Right renal cortex interstitium (tissue), 3 donors: ENCODE data around the gene EDN1. TPM values are rescaled to one million over a fixed set of nuclear protein-coding genes. Genes with fewer than 3 reads are reported as not detected.
"Not testable (repeated sequence)": the region's sequence is repeated elsewhere in the genome, so short reads cannot be mapped to it uniquely, and the experiment has no call there.

Source experiments
- DNase-seq, 3 donors: peaks; one replicate each; pipeline ENCODE4 v3.0.0-alpha.2; 2013; ENCODE audit warnings: low read depth in 3 of 3, low spot score in 2 of 3
- polyA plus RNA-seq, 3 donors: library from polyadenylated mRNA; unstranded; fragments of 120-200 nt; gene quantifications; one replicate each; pipeline ENCODE4 v1.2.1, GENCODE V29; 2013; ENCODE audit not compliant: insufficient read length in 3 of 3

EDN1 gene
- polyA plus RNA-seq, 3 donors, result 4.0 to 5.0 (median 4.8) TPM

DNA sequence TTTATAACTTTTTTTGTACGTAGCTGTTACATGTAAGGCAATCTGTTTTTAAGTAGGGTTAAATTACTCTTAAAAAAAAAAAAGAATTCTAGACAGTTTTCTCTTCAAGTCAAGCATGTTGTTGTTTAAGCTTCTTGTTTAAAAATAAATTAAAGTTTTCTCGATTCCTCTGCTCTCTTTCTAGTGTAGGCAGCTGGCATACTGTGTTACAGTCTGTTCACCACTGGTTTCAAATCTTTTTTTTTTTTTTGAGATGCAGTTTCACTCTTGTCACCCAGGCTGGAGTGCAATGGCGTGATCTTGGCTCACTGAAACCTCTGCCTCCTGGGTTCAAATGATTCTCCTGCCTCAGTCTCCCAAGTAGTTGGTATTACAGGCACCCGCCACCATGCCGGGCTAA, 29.9 kb downstream of the EDN1 start:
- DNase-seq, result not testable (repeated sequence)

- no peak for DNase-seq
Measured at GRCh38 chr6:12324099-12324498, 33.9 kb downstream of the EDN1 start.

GRCh38 chr6:12324748-12325147, 34.6 kb downstream of the EDN1 start:
- no peak for DNase-seq

DNA sequence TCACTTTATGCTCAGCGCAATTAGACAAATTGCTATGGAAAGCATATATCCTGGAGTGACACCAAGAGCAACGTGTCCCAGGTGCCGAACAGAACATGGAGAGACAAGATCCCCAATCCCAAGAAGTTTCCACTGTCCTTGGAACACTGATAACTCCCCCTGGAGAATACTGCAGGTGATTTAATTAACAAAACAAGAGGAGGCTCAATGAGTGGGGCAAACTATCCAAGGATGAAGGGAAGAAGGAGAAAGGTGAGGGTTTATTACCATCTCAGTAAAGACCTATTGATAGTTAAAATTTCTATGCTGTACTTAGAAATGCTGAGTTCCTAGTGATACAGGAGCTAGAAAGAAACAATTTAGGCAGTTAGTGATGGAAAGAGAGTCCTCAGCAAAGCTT, 35.7 kb downstream of the EDN1 start:
- DNase-seq, result no peak

- no peak for DNase-seq
Measured at GRCh38 chr6:12327391-12327790, 37.2 kb downstream of the EDN1 start.

- DNase-seq, result no peak
Measured at GRCh38 chr6:12327988-12328387, 37.8 kb downstream of the EDN1 start.

DNA sequence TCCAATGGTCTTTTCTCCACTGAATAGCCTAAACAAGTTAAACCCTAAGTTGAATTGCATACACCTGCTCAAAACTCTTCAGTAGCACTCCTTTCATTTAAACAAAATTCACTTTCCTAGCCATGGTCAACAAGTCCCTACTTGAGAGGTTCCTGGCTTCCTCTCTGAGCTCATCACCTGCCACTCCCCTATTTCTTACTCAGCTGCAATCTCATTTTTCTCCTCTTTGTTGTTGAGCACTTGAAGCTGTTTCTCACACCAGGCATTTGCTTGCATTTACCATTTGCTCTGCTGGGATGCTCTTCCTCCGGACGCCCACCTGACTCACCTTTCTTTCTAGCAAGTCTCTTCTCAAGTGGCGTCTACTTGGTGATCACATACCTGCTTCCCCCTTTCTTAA, 38.5 kb downstream of the EDN1 start:
- no peak for DNase-seq

DNA sequence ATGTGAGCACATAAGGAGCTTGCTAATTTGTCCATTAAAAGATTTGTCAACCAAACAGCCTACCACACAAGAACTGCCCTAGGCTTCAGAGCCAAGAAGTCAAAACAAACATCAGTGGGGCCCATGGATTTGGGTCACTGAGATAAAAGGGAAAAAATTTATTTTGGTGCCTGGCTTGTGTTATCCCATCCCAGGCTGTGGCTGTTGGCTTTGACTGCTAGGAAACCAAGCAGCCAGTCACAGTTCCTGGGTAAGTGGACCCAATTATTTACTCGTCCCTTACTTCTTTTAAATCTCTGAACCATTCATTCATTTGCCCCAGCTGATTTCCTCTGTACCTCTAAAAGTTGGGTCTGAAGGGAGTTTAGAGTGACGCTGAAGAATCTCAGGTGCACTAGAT, 41.3 kb downstream of the EDN1 start:
- DNase-seq, result no peak

DNA sequence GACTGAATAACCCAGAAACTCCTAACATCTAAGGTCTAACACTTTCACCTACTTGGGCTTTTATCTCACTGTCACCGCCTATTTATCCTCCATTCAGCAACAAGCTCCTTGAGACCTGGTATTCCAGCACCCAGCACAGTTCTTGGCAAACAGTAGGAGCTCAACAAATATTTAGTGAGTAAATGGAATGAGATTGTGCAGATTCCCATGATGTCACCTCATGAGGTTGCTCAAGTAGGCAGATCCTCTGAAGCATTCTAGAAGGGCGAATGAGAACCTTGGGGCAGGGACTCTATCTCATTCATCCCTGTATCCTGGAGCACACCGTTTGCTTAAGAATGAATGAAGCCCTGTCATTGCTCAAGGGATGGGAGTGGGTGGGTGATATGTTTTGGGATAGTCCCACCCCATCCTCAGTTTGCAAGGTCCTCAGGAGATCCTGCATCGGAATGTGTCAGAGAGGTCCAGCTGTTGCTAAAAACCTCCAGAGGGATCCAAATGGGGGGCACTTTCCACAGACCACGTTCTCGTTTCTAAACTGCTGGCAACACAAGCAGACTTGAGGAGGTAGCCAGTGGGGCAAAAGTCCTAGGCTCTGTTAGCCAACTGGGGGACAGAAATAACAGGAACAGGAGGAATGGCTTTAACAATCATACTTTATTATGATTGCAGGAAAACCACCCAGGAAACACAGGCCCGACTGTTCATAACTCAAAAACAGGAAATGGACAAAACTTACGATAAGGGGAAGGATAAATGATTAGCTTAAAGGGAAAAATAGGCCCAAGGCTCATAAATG, 42.0 kb downstream of the EDN1 start:
- no peak for DNase-seq

- not testable (repeated sequence) for DNase-seq
Measured at GRCh38 chr6:12332750-12333079, 42.6 kb downstream of the EDN1 start.

- DNase-seq, result no peak
Measured at GRCh38 chr6:12333128-12333527, 43.0 kb downstream of the EDN1 start.

DNA sequence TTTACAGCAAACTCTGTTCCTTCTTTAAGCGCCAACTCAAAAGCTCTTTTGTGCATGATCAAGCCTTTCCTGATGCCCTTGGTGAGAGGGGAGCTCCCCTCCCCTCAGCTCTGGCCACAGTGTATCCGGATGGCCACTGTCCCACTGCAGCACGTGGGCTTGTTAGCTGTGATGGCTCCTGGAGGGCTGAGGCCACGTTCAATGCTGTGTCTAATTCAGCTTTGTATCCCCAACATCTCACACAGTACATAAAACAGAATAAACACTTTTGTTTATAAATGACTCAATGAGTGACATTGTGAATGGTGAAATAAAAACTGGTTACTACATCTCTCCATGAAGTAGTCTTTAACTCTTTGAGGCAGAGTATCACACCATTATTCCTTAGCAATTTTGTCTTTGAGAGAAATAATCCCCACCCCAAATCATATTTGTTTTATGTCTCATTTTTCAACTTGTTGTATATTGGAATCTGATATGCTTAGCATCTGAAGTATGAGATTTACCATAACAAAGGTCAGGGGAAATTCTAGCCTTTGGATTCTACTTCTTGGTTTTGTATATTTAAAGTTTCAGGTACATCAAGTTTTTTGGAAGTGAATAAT, 44.5 kb downstream of the EDN1 start:
- DNase-seq, result no peak

GRCh38 chr6:12335131-12335527, 45.0 kb downstream of the EDN1 start:
- no peak for DNase-seq

DNA sequence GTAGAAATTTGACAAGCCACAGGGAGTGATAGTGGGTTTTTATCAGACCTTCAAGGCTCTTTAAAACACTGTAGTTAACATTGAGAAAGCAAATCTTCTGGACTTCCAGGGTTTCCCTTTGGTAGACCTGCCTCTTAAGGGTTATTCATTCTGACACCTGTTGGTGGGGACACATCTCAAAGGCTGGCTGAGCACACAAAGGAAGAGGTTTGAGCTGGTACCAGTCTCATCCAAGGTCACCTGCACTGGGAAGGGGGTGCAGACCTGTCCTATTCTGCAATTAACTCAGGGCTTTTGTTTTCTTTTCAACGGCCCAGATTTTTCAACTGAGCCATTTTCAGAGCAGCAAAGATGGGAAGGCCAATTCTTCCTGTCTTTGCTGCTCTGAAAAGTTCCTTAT, 45.6 kb downstream of the EDN1 start:
- DNase-seq, result no peak

DNA sequence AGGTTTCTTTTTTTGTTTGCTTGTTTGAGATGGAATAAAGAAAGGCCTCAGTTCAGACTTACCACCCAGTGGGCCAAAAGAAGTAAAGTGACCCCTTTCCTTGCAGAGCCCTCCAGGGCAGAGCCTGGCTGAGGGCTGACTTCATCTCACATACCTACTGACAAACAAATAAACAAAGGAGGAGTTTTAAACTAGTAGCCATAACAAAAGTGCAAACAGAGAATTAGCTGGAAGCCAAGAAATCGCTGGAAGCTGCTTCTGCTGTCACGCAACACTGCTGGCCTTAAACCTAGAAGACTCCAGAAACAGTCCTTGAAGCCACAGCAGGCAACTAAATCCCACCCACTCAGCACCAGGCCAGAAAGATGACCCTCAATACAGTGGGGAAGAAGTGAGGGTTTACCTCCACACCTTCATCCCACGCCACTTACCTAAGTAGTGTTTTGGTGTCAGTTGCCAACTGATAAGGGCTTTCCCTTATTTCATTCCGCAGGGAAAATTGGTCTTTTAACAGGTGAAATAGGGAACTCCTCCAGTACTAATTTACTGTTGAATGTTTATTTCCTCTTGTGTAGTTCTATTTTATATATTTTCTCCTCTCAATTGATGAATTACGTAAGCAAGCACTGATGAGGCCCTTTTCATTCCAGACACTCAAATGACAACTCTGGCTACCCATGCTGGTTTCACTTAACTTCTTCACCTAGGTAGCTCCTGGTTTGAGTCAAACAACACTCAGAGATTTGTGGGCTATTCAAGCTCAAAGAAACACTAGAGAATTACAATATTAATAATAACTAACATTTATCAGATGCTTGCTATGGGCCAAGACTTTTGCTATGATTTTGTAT, 46.2 kb downstream of the EDN1 start:
- no peak for DNase-seq

DNA sequence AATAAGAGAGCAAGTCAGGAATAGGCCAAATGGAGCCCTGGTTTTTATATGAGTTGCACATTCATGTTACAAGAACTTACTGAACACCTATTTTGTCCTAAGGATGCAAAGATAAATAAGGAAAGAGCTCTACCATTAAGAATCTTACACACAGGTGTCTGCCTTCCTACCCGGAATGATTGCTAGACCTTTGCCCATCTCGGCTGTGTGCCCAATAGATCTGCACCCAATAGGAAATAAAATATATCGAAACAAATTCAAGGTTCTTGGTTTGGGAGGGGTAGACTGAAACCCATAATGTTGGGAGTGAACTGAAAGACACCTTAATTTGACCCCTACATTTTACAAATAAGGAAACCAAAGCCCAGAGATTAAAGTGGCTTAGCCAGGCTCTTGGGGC, 48.9 kb downstream of the EDN1 start:
- DNase-seq, result no peak

GRCh38 chr6:12339808-12340487, 49.8 kb downstream of the EDN1 start:
- DNase-seq, result no peak

- DNase-seq, result no peak
Measured at GRCh38 chr6:12340488-12340818, 50.3 kb downstream of the EDN1 start.

DNA sequence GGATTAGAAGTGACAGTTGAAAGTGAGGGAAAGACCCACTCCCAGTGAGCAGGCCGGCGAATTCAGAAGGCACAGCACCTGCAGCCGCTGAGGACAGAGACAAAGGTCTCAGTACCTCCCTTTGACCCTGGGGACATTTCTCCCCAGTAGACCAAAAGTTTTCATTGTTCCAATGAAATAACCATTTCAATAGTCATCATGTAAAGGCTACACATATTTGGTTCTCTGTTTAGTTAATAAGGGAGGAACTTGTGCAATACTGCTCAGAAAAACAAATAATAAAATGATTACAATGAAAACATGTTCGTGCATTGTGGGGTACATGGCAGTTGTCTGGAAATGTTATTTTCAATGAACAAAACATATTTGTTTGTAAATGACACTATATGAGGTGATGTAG, 52.5 kb downstream of the EDN1 start:
- no peak for DNase-seq

- no peak for DNase-seq
Measured at GRCh38 chr6:12343122-12343439, 52.9 kb downstream of the EDN1 start.

GRCh38 chr6:12343440-12344162, 53.4 kb downstream of the EDN1 start:
- no peak for DNase-seq
